Measurements from ENCODE around the gene NFKB1. TPM values are rescaled to one million over a fixed set of nuclear protein-coding genes. Genes with fewer than 3 reads are reported as not detected.

Gene NFKB1
- total and polyA plus RNA-seq, 10 of the 15 experiments (the other 5 are each of a cell fraction or from before 2014, with no cell fraction given) = 8.7 to 110 (median 57.3) TPM

GRCh38 chr4:102567427-102567826, 66.3 kb downstream of the NFKB1 start:
- intact Hi-C loops (cut with micrococcal nuclease; ENCODE audit: unreplicated experiment) (no loop called here), in situ Hi-C loops (cut with MboI) (no loop called here)
- Histone ChIP-seq H3K27ac (ENCODE audit: control insufficient read depth, insufficient read depth) (no peak overlapping the region), H3K4me3 (no peak overlapping the region), H3K9me3 (replicated peaks; ENCODE audit: control insufficient read depth, insufficient read depth, low read length) (peaks cover 4% of the 10 kb centered on the region), H3K4me2 (ENCODE audit: control insufficient read depth, insufficient read depth) (no peak overlapping the region), H3K36me3 (ENCODE audit: control insufficient read depth in 2 of 2, insufficient read depth in 2 of 2, low read length in 1 of 2) (peaks cover 0 to 36% of the 10 kb centered on the region in 2 experiments; a peak in 3 of 4 replicates), H2AFZ (ENCODE audit: control insufficient read depth, low read depth, low read length) (no peak overlapping the region), H3K9ac (ENCODE audit: control insufficient read depth, insufficient read depth, low read length) (no peak overlapping the region), H3K79me2 (ENCODE audit: control insufficient read depth, insufficient read depth, low read length) (peaks cover 34% of the 10 kb centered on the region), H3K4me1 (ENCODE audit: control insufficient read depth, insufficient read depth, low read length) (peaks cover 23% of the 10 kb centered on the region), H3K27me3 (replicated peaks in 1 of 2; ENCODE audit: control insufficient read depth in 2 of 2, insufficient read depth in 2 of 2, low read length in 1 of 2) (no peaks in the 10 kb centered on the region), H4K20me1 (ENCODE audit: control insufficient read depth, insufficient read depth) (no peaks in the 10 kb centered on the region)
- DNase-seq (ENCODE audit: low read depth, low spot score) (no peak), ATAC-seq (no peak), FAIRE-seq (no peak)
- CTCF ChIA-PET = interaction anchor here (0.8 to 2.0 kb wide), 5 partner anchors 10 to 67 kb away, joined by 3 to 9 read pairs (median 3); no protein-coding TSS in a partner anchor
- WGBS (ENCODE audit: insufficient coverage, insufficient replicate concordance, low lambda C conversion rate, missing lambda C conversion rate) = 96% methylated on average over 1 of the region's 1 CpG
- no TSS peak for BruUV-seq (replicated peaks)
- TF ChIP-seq CHD1 (IDR thresholded peaks at IDR 0.05; ENCODE audit: low read depth, low read length) (no peak), IRF3 (IDR thresholded peaks at IDR 0.05) (no peak), MLLT1 (IDR thresholded peaks at IDR 0.05) (no peak), PKNOX1 (IDR thresholded peaks at IDR 0.05) (no peak), ZZZ3 (IDR thresholded peaks at IDR 0.05; ENCODE audit: control insufficient read depth, insufficient read length, low read depth) (no peak), ZBED1 (IDR thresholded peaks at IDR 0.05; ENCODE audit: borderline replicate concordance) (no peak), CTCF (IDR thresholded peaks at IDR 0.05 in 2 of 3, conservative IDR thresholded peaks at IDR 0.05 in 1 of 3; ENCODE audit: control insufficient read depth in 2 of 3, extremely low read depth in 1 of 3, insufficient read depth in 1 of 3, low read depth in 3 of 3, low read length in 3 of 3) (no peak)
- SMC1A ChIA-PET (ENCODE audit: uncharacterized antibody, unreplicated experiment) = interaction anchor here (0.9 to 4.7 kb wide), 6 partner anchors 12 to 453 kb away, joined by 3 to 25 read pairs (median 3); no protein-coding TSS in a partner anchor
- RAD21 ChIA-PET (ENCODE audit: unreplicated experiment) = interaction anchor here (1.7 kb wide), 1 partner anchor 11 kb away, joined by 7 read pairs; no protein-coding TSS in a partner anchor
- POLR2A ChIA-PET = interaction anchor here (0.6 kb wide), 2 partner anchors 13 to 42 kb away, joined by 3 read pairs; no protein-coding TSS in a partner anchor
